Renal pelvis (tissue), 4 donors: ENCODE data around the gene FREM3. TPM values are rescaled to one million over a fixed set of nuclear protein-coding genes. Genes with fewer than 3 reads are reported as not detected.
"Not testable (repeated sequence)": the region's sequence is repeated elsewhere in the genome, so short reads cannot be mapped to it uniquely, and the experiment has no call there.

Experiments used
- DNase-seq: peaks from one replicate; pipeline ENCODE4 v3.0.0-alpha.2; 2013
- polyA plus RNA-seq, 3 donors: library from polyadenylated mRNA; unstranded; fragments of 120-200 nt; gene quantifications; one replicate each; pipeline ENCODE4 v1.2.1, GENCODE V29; 2013; ENCODE audit not compliant: insufficient read length in 3 of 3

FREM3 gene
- polyA plus RNA-seq, 3 donors: 0.07 to 0.19 (median 0.16) TPM

DNA sequence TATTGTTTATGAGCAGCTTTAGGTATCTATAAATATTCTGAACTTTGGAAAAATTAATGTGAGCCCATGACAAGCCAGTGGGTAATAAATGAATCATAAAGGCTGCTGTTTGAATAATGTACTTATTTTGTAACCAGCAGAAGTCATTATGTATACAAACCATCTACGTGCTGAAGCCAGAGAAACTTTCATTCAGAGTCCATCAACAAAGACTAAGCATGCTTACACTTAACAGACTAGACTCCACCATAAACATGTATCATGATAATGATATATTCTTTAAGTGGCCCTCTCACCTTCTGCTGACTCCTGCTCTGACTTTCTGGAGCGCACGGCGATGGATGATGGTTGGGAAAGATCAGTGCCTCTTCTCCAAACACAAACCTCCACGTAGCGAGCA, 114.9 kb downstream of the FREM3 start:
- no peak for DNase-seq

DNA sequence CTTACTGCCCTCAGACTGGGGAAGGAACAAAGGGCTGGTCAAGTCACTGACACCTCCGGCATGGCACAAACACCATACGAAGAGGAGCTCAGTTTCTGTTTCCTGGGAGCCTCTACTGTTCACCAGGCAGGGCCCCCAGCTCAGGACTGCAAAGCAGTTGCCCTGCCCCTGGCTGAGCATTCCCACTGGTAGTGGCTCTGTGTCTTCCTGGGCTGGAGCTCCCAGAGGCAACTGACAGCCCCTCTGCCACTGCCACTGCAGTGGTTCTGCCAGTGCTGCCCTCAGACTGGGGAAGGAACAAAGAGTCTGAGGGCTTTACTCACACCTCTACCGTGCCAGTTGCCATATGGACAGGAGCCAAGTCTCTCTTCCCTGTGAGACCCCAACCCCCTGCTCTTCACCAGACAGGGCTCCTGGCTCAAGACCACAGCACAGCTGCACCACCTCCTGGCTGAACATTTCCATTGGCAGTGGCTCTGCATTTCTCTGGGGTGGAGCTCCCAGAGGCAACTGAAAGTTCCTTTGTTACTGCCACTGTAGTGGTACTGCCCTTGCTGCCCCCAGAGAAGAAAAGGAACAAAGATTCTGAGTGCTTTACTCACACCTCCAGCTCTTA, 119.0 kb downstream of the FREM3 start:
- no peak for DNase-seq

DNA sequence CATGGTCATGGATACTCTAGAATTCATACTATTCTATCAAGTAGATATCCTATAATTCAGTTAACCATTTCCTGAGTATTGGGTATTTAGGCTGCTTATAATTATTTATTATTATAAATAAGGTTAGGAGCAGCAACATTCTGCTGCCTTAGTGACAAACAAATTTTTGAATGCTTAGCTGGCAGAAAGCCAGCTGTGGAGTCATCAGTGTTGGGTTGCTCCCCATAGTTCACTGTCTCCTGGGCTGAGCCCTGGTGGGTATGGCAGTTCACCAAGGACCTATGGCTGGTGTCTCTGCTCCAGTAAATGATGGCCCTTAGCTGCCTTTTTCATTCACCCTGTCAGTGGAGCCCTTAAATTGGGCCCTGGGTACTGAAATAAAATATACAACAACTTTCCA, 125.1 kb downstream of the FREM3 start:
- DNase-seq: no peak

DNA sequence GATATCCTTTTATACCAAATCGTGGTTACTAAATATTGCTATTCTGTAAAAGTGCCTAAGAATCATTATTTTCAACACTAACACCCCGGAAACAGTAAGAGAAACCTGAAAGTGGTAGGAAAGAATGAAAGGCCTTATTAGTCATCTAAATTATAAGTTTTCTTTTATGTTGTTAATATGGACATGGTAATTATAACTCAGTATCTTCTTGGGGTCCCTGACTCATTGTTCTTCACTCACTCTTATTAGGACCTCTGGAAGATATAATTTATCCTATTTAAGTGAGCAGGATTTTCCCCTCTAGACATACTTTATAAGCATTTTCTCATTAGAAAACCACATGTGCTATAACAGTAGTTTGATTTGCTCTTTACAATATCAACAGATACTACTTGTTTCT, 136.0 kb downstream of the FREM3 start:
- DNase-seq: no peak

DNA sequence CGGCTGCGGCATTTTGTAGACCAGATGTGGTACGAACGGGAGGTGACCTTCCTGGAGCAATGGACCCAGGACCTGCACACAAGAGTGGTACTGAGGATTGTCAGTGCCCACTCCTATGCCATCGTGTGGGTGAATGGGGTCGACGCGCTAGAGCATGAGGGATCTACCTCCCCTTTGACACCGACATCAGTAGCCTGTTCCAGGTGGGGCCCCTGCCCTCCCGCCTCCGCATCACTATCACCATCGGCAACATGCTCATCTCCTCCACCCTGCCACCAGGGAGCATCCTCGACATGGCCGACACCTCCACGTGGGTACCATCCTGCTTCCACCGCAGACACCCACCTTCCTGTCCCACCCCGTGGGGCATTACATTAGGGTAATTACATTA, 140.7 kb downstream of the FREM3 start:
- no peak for DNase-seq

DNA sequence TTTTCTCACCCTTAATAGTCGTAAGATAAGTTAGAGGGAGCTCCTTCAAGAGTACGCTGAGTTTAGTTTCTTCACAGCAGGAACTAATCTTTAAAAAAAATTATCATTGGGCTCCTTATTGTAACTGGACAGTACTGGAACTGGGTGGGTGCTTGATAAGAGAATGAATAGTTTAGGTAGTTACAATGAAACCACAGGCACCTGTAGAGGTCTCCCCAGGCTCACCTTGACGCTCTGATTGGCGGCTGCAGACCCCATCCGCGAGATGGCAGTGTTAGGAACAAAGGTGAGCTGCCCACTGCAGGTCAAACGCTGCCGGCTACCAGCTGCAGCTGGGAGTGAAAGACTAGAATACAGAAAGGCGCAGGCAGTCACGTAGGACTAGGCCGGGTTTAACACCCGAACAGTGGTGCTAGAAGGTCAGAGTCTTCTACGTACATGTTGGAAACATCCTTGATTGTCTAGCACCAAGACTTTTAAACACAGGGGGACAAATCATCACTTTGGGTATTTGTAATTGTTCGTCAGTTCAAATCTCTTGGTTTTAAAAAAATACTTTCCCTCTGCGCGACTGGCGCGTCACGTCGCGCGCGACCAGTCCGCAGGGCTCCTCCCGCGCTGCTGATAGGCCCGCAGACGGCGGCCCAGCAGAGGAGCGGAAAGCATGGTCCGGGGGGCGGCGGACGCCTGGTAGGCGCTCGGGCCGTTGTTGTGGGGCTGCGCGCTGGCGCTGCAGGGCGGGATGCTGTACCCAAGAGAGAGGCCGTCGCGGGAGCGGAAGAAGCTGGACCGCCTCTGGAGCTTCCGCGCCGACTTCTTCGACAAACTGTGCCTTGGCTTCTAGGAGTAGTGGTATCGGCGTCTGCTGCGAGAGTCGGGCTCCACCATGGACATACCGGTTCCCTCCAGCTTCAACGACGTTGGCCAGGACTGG, 141.4 kb downstream of the FREM3 start:
- peak; percentile 87 for DNase-seq

DNA sequence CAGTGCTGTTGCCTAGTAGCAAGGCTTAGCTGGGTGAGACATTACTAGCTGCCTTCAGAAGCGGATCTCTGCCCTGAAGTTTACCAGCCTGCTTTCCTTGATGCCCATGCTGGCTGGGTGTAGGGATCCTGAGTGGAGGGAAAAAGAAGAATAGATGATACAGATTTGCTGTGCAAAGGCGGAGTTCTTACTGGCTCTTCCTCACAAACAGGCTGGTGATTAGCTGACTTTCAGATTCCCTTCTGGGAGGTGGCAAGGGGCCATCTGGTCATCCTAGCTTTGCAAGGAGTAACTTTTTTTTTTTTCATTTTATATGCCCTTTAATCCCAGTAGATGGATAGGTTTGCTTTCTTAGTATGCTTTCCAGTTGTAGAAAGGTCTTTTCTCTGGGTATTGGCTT, 142.2 kb downstream of the FREM3 start:
- no peak for DNase-seq

DNA sequence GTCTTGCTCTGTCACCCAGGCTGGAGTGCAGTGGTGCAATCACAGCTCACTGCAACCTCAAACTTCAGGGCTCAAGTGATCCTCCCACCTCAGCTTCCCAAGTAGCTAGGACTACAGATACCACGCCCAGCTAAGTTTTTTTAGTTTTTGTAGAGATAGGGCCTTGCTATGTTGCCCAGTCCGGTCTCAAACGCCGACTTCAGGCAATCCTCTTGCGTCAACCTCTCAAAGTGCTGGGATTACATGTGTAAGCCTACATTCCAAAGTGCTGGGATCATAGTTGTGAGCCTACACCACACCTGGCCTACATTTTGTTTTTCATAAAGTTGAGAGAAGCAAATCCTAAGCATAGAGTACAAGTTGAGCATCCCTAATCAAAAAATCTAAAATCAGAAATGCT, 144.8 kb downstream of the FREM3 start:
- no peak for DNase-seq

DNA sequence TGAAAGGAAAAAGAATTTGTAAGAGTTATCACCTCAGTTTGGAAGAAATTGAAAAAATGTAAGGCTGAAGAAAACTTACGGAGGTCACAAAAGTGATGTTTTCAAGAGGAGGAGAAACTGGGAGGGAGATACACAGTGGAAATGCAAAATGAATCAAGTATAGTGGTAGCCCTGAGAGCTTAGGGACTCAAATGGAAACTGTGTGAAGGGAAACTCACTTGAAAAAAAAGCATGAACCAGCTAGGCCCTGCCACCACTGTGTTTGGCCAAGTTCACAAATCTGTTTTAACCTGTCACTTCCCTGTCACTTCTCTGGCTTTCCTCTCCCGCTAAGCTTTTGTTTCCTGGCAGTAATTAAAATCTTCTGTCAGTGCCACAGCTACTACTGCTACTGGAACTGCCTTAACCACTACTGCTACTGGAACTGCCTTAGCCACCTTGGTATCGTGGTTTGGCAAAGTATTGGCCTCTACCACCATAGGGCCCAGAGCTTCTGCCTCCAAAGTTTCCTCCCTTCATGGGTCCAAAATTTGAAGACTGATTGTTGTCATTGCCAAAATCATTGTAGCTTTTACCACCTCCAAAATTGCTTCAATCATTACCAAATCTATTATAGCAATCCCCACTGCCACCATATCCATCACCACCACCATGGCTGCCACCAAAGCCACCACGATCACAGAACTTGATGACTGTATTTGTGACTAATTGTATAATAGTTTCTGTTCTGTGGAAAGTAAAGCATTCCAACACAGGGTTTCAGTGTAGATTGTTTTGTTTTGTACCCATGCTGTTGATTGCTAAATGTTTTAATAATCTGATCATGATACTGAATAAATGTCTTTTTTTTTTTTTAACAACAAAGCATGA, 145.5 kb downstream of the FREM3 start:
- DNase-seq: no peak

DNA sequence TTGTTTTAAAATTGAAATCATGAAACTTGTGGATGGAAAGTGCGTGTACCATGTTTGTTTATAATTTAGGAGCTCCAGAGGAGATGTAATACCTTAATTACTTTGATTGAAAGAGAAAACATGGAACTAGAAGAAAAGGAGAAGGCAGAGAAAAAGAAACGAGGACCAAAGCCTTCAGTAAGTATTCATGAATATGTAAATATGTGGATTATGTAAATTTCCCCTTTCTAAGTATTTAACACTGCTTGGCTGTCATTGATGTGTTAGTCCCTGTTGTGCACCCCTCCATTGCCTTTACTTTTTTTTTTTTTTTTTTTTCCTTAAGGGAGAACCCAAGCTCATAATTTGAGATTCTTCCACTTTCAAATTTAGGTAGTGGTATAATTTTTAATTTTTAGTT, 150.5 kb downstream of the FREM3 start:
- no peak for DNase-seq

DNA sequence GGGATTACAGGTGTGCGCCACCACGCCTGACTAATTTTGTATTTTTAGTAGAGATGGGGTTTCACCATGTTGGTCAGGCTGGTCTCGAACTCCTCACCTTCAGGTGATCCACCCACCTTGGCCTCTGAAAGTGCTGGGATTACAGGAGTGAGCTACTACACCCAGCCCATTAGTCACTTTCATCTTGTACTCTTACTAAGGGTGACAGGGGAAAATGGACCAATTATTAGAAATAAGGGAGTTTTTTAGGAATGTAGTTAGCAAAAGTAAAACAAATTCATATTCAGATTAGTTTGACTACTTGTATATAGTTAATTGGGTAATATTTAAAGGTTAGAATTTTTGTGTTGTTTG, 160.8 kb downstream of the FREM3 start:
- DNase-seq: no peak

DNA sequence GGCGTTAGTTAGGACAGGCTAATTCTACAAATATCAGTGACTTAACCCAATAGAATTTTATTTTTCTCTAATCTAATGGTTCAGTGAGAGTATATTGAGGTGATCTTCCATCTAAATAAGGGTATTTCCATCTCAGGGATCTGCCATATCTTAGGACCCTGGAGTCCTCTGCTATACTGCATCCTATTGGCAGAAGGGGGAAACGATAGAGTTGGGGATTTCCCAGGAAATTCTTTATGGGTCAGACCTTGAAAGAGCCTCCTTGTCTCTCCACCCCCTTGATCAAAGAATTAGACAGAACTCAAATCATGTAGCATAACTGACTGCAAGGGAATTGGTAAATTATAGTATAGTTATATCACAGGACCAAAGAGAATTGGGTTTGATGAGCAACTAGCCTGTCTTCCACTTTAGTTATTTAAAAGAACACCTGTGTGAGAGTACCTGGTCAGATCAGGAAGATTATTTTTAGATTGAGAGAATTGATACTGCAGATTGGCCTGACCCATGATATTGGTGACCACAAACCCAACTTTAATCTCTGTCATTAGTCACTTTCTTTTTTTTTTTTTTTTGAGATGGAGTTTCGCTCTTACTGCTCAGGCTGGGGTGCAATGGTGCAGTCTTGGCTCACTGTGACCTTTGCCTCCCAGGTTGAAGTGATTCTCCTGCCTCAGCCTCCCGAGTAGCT, 161.4 kb downstream of the FREM3 start:
- no peak for DNase-seq

DNA sequence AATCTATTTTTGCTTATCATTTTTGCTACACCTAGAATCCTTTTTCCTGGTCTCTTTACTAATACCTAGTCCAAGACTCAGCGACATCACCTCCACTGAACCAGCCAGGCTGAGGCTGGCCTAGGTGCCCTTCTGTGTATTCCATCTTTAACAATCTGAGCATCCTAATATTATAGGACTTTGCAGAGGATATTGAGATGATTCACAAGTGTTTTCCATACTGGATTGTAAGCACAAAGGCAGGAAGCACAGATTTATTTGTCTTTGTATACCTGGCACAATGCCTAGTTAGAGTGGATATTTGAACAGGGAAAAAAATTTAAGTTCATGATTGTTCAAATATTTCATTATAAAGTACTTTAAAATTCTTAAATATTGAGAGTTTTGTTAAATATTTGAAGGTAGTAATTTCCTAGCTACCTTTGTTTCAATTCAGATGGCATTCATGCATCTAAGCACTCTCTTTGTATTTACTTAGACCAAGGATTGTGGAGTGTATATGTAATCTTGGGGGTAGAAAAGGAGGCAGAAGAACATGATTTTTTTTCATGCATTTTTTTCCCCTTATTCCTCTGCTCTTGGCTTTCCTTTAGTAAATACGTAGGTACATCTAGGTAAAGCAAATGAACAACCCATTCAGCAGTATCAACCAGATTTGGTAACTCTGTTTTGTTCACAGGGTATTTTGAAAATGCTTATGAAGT, 168.5 kb downstream of the FREM3 start:
- DNase-seq: no peak

DNA sequence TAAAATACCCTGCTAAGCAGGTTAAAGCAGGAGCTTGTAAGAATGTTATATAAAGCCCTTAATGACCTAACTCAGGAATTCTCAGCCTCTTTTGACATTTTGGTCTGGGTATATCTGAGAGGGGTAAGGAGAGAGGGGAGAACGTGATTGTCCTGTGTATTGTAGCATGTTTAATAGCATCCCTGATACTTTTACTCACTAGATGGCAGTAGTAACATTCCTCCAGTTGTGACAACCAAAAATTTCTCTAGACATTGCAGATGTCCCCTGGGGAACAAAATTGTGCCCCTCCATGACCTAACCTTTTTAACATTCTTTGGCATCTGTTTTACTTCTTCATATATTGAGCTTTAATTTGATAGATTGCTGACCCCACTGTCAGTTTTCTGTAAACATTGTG, 169.1 kb downstream of the FREM3 start:
- no peak for DNase-seq

DNA sequence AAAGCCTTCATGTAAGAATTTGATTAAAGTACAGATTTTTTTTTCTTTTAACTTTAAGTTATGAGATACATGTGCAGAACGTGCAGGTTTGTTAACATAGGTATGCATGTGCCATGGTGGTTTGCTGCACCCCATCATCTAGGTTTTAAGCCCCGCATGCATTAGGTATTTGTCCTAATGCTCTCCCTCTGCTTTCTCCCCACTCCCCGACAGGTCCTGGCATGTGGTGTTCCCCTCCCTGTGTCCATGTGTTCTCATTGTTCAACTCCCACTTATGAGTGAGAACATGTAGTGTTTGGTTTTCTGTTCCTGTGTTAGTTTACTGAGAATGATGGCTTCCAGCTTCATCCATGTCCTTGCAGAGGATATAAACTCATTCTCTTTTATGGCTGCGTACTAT, 172.4 kb downstream of the FREM3 start:
- not testable (repeated sequence) for DNase-seq

Other genes starting within 250 kb of the FREM3 start
- gene SMARCA5, start 187.0 kb downstream of the FREM3 start, polyA plus RNA-seq: 100 to 1,000 TPM; 105 to 118 (median 110) TPM
- 1 to 10 TPM; 2.8 to 4.2 (median 3.1) TPM for gene GYPE, start 204.9 kb upstream of the FREM3 start, polyA plus RNA-seq